Endodermal cell (in vitro differentiated cells): Measurements from ENCODE around the gene NEK10. TPM values are rescaled to one million over a fixed set of nuclear protein-coding genes. Genes with fewer than 3 reads are reported as not detected.

Experiments used
- DNase-seq: peaks from one replicate; pipeline ENCODE4 v3.0.0-alpha.2; 2017
- H3K27ac ChIP-seq: 2 replicates; pipeline ENCODE4 v1.5.1; 2013; ENCODE audit warnings: mild to moderate bottlenecking, low read depth, low read length, moderate library complexity
- H3K27me3 ChIP-seq: 2 replicates; pipeline ENCODE4 v1.6.1; 2013; ENCODE audit warnings: mild to moderate bottlenecking, low read length, moderate library complexity; ENCODE audit not compliant: insufficient read depth, control insufficient read depth, poor library complexity, severe bottlenecking
- H3K36me3 ChIP-seq: 2 replicates; pipeline ENCODE4 v1.7.0; 2013; ENCODE audit warnings: mild to moderate bottlenecking, low read length, moderate library complexity; ENCODE audit not compliant: control insufficient read depth, insufficient read depth
- H3K4me1 ChIP-seq: one replicate; pipeline ENCODE4 v1.7.0; 2013; ENCODE audit warnings: low read length; ENCODE audit not compliant: control insufficient read depth, insufficient read depth
- H3K4me3 ChIP-seq: 2 replicates; pipeline ENCODE4 v1.5.1; 2013; ENCODE audit warnings: mild to moderate bottlenecking, low read length, moderate library complexity
- H3K9ac ChIP-seq: 2 replicates; pipeline ENCODE4 v1.6.1; 2013; ENCODE audit warnings: mild to moderate bottlenecking, low read length, moderate library complexity; ENCODE audit not compliant: poor library complexity, severe bottlenecking; ENCODE audit errors: extremely low read depth
- H3K9me3 ChIP-seq: 2 replicates; pipeline ENCODE4 v1.6.1; 2013; ENCODE audit warnings: mild to moderate bottlenecking, low read length, moderate library complexity; ENCODE audit not compliant: control insufficient read depth
- H3K27ac Mint-ChIP-seq: 2 replicates; pipeline ENCODE4 v1.8.0; 2020; ENCODE audit warnings: mixed read lengths
- H3K27me3 Mint-ChIP-seq: 2 replicates; pipeline ENCODE4 v1.8.0; 2021; ENCODE audit warnings: mild to moderate bottlenecking, mixed read lengths; ENCODE audit not compliant: insufficient read depth
- H3K36me3 Mint-ChIP-seq: 2 replicates; pipeline ENCODE4 v1.8.0; 2020; ENCODE audit warnings: low read depth, mixed read lengths
- H3K4me1 Mint-ChIP-seq: 2 replicates; pipeline ENCODE4 v1.8.0; 2020; ENCODE audit warnings: mixed read lengths
- H3K4me3 Mint-ChIP-seq: 2 replicates; pipeline ENCODE4 v1.8.0; 2020; ENCODE audit warnings: mild to moderate bottlenecking, moderate library complexity, mixed read lengths
- H3K9me3 Mint-ChIP-seq: 2 replicates; pipeline ENCODE4 v1.8.0; 2020; ENCODE audit warnings: mild to moderate bottlenecking, mixed read lengths
- CTCF ChIP-seq: fragments of 200-600 bp; sonication (generic); conservative IDR thresholded peaks from 2 replicates; pipeline ENCODE4 v1.5.0; 2021; ENCODE audit warnings: antibody characterized with exemption, mild to moderate bottlenecking
- WGBS, 2 experiments: methylation state at CpG; one replicate each; pipeline versions ENCODE4 v1.1.5 to v1.1.7; 2013; ENCODE audit warnings: missing lambda C conversion rate in 2 of 2, mixed read lengths in 1 of 2; ENCODE audit not compliant: insufficient coverage in 1 of 2, insufficient read length in 1 of 2; 5-methylcytosine and 5-hydroxymethylcytosine counted together
- total RNA-seq, 2 donors: library from RNA; stranded (reverse); fragmentation: NEBNext Ultra II Directional in 1 of 2; extraction: Animal tissue kit (Norgen Biotek cat#: 25700) in 1 of 2; gene quantifications; 2 replicates in 1 of 2; 3 replicates in 1 of 2; pipeline ENCODE4 v1.2.1, GENCODE V29; 2021

The NEK10 gene
- total RNA-seq, 2 donors from 2014 or later = 1.3 to 2.4 TPM

- Mint-ChIP-seq H3K9me3 (no peaks in the 10 kb centered on the region), H3K4me1 (no peaks in the 10 kb centered on the region), H3K27me3 (no peaks in the 10 kb centered on the region), H3K27ac (no peak overlapping the region), H3K4me3 (no peak overlapping the region), H3K36me3 (no peaks in the 10 kb centered on the region)
- Histone ChIP-seq H3K27me3 (no peaks in the 10 kb centered on the region), H3K27ac (no peak overlapping the region), H3K9ac (no peak overlapping the region), H3K4me1 (no peaks in the 10 kb centered on the region), H3K4me3 (no peak overlapping the region), H3K9me3 (no peaks in the 10 kb centered on the region), H3K36me3 (no peaks in the 10 kb centered on the region)
- no peak for DNase-seq
- TF ChIP-seq CTCF = no peak
Observed at GRCh38 chr3:27252646-27253045, 116.5 kb downstream of the NEK10 start.

GRCh38 chr3:27244374-27244773 is 124.8 kb downstream of the NEK10 start:
- Mint-ChIP-seq H3K36me3 (no peaks in the 10 kb centered on the region), H3K4me1 (no peaks in the 10 kb centered on the region), H3K9me3 (peaks cover 3% of the 10 kb centered on the region), H3K4me3 (no peak overlapping the region), H3K27me3 (no peaks in the 10 kb centered on the region), H3K27ac (no peak overlapping the region)
- no peaks in the 10 kb centered on the region for H3K9me3 ChIP-seq
- TF ChIP-seq CTCF = peak; percentile 52
- WGBS, 2 experiments = 80 to 83% methylated on average over 1 to 2 of the region's 2 CpGs
- DNase-seq = no peak
- H3K4me3 ChIP-seq = no peak overlapping the region
- H3K36me3 ChIP-seq = no peaks in the 10 kb centered on the region
- no peaks in the 10 kb centered on the region for H3K27me3 ChIP-seq
- H3K9ac ChIP-seq = no peak overlapping the region
- no peak overlapping the region for H3K27ac ChIP-seq
- no peaks in the 10 kb centered on the region for H3K4me1 ChIP-seq

GRCh38 chr3:27239951-27240350 is 129.2 kb downstream of the NEK10 start:
- H3K36me3 Mint-ChIP-seq = peaks cover 9% of the 10 kb centered on the region
- no peaks in the 10 kb centered on the region for H3K36me3 ChIP-seq
- H3K27me3 Mint-ChIP-seq = no peaks in the 10 kb centered on the region
- no peak overlapping the region for H3K27ac ChIP-seq
- no peaks in the 10 kb centered on the region for H3K4me1 ChIP-seq
- no peak for TF ChIP-seq CTCF
- H3K27me3 ChIP-seq = no peaks in the 10 kb centered on the region
- H3K4me1 Mint-ChIP-seq = no peaks in the 10 kb centered on the region
- no peak overlapping the region for H3K27ac Mint-ChIP-seq
- peaks cover 26% of the 10 kb centered on the region for H3K9me3 ChIP-seq
- no peak overlapping the region for H3K4me3 Mint-ChIP-seq
- DNase-seq = no peak
- peaks cover 38% of the 10 kb centered on the region for H3K9me3 Mint-ChIP-seq
- no peak overlapping the region for H3K4me3 ChIP-seq
- H3K9ac ChIP-seq = no peak overlapping the region
